Rectal smooth muscle tissue (tissue), 1 donor: ENCODE results near the gene CDH13.

Experiments
- H3K27ac ChIP-seq: one replicate; pipeline ENCODE4 v1.7.0; 2013; ENCODE audit warnings: low read depth, low read length, inconsistent platforms
- H3K27me3 ChIP-seq: one replicate; pipeline ENCODE4 v1.7.0; 2013; ENCODE audit warnings: low read length; ENCODE audit not compliant: control insufficient read depth, insufficient read depth
- H3K36me3 ChIP-seq: one replicate; pipeline ENCODE4 v1.7.0; 2013; ENCODE audit warnings: low read length; ENCODE audit not compliant: control insufficient read depth, insufficient read depth
- H3K4me1 ChIP-seq: one replicate; pipeline ENCODE4 v1.7.0; 2013; ENCODE audit warnings: low read length; ENCODE audit not compliant: control insufficient read depth, insufficient read depth
- H3K4me3 ChIP-seq: one replicate; pipeline ENCODE4 v1.7.0; 2013; ENCODE audit warnings: low read length
- H3K9ac ChIP-seq: one replicate; pipeline ENCODE4 v1.7.0; 2013; ENCODE audit warnings: low read length

CDH13 gene

DNA sequence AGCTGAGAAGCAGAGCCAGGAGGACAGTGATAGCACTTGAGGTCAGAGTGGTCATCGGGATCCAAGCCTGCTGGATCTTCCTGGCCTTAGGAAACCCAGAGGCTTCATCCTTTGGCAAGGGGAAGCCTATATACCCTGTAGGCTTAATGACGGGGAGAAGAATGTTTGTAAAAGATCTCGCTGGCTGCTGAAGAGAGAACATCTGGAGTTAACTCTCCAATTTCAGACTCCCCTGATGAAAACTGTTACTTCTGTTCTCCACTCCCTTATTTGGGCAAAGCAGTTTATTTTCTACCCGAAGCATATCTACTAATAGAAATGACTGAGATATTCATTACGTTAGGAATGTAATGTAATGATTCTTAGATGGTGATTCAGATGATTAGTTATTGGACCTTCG lies 487.0 kb downstream of the CDH13 start:
- Histone ChIP-seq H3K4me1 (no peaks in the 10 kb centered on the region), H3K36me3 (no peaks in the 10 kb centered on the region), H3K27ac (no peak overlapping the region), H3K27me3 (no peaks in the 10 kb centered on the region), H3K4me3 (no peak overlapping the region), H3K9ac (no peak overlapping the region)

DNA sequence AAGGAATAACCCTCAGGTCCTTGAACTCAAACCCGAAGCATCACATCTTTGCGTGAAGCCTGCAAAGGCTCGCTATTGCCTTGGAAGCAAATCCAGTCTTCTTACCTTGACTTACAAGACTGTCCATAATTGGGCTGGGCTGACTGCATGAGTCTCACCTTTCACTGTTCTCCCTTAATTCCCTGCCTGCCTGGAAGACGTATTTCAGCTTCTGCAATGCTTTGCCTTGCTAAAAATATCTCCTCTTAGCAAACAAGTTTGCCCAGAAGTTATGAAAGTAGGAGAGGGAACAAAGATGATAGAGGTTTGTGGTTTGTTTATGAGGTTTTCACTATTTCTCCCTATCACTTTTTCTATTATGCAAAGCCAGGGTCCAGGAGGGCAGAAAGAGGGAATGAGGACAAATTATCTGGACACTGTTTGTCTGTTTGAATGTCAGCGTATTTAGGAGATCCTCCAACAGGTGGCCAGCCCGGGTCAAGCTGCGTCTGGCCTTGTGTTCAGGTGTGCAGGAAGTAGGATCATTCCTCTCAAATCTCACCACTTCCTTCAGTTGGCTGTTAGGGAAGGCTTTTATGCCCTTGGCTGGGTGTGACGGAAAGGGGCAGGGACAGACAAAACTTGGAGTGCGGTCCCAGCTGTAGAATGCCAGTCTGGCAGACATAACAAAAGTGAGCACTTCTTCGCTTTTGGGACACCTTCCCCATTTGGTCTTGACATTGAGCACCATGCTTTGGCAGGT lies 488.9 kb downstream of the CDH13 start:
- H3K4me3 ChIP-seq = no peak overlapping the region
- H3K4me1 ChIP-seq = no peaks in the 10 kb centered on the region
- no peaks in the 10 kb centered on the region for H3K36me3 ChIP-seq
- no peak overlapping the region for H3K27ac ChIP-seq
- no peak overlapping the region for H3K9ac ChIP-seq
- H3K27me3 ChIP-seq = no peaks in the 10 kb centered on the region

DNA sequence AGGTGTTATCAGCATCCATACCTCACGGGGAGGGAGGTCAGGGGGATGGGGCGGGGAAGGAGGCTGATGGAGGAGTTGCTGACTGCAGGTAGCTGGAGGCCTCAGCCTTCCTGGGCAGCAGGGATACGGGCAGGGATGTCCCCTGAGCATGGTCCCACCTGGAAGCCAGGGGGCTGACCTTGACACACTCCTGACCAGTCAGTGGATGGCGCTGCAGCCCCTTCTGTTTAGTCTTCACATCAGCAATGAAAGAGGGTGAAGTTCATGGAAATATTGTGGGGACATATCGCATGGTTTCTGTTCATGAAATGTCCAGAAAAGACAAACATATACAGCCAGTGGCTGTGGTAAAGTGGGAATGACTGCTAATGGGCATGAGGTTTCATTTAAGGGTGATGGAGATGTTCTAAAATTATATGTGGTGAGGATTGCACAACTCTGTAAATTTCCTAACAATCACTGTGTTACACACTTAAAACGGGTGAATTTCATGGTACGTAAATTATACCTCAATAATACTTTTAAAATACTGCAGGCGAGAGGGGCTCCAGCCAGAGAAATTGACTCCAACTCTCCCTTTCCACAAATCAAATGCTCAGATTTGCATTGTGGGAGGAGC lies 489.6 kb downstream of the CDH13 start:
- no peaks in the 10 kb centered on the region for H3K36me3 ChIP-seq
- no peak overlapping the region for H3K9ac ChIP-seq
- no peaks in the 10 kb centered on the region for H3K4me1 ChIP-seq
- H3K4me3 ChIP-seq = no peak overlapping the region
- H3K27me3 ChIP-seq = no peaks in the 10 kb centered on the region
- H3K27ac ChIP-seq = no peak overlapping the region

DNA sequence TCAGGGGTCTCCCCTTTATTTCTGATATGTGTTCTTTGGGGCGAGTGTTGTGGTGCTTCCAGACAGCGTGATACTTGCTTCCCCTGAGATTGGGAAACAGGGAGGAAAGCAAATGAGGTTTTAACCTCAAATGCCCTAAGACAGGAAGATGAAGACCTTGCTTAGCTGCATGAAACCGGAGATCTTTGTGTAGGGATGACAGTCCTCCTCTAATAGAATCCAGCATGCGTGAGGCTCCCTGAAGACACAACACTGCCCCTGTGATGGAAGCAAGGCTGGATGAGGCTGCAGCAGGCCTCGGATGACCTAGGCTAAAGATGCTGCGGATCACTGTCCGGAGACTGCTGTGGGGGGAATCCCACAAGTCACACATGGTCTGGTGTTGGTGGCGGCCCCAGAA lies 491.0 kb downstream of the CDH13 start:
- H3K9ac ChIP-seq = no peak overlapping the region
- no peak overlapping the region for H3K27ac ChIP-seq
- no peaks in the 10 kb centered on the region for H3K27me3 ChIP-seq
- H3K4me3 ChIP-seq = no peak overlapping the region
- H3K36me3 ChIP-seq = no peaks in the 10 kb centered on the region
- no peaks in the 10 kb centered on the region for H3K4me1 ChIP-seq

DNA sequence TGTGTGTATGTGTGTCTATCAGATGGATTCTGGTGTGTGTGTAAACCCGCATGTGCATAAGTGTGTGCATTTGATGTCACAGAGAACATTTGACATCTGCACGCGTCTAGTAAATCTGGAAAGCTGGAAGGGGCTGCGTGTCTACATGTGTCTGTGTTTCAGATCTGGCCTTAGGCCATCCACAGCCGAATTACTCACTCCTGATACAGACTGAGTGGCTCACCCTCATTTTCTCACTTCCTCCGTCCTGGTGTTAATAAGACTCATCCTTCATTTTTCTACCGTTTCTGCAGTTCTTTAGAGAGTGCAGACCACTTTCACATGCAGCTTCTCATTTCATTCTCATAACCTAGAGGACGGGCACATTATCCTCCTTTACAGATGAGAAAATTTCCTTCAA lies 491.6 kb downstream of the CDH13 start:
- no peak overlapping the region for H3K4me3 ChIP-seq
- H3K27ac ChIP-seq = no peak overlapping the region
- H3K27me3 ChIP-seq = no peaks in the 10 kb centered on the region

DNA sequence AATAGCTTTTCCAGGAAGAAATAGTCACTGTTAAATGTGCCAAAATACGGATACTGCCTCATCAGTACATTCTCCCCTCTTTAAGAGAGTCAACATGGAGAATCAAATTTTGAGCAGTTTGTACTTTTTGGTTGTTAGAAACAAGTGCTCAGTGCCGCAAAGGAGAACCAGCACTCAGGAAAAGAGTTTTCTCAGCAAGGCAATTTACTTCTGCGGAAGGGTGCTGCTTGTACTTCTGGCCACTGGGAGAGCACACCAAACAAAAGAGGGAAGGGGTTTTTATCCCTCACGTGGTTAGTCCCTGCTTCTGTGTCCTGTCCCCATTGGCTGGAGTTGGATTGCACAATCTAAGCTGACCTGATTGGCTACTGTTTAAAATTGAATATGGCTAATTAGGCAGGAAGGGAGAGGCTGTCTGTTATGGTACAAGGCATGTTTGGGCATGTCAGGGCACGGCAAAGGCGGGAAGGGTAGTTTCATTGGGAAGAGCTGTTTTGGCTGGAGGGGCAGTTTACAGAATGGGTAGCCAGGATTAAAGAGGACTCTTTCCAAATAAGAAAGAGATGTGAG lies 499.3 kb downstream of the CDH13 start:
- Histone ChIP-seq H3K4me1 (no peaks in the 10 kb centered on the region), H3K27me3 (peaks cover 2% of the 10 kb centered on the region), H3K4me3 (no peak overlapping the region), H3K36me3 (no peaks in the 10 kb centered on the region), H3K9ac (no peak overlapping the region), H3K27ac (no peak overlapping the region)

More for the DNA sequence above, 491.6 kb downstream of the CDH13 start:
- Histone ChIP-seq H3K4me1 (no peaks in the 10 kb centered on the region), H3K9ac (no peak overlapping the region), H3K36me3 (no peaks in the 10 kb centered on the region)

DNA sequence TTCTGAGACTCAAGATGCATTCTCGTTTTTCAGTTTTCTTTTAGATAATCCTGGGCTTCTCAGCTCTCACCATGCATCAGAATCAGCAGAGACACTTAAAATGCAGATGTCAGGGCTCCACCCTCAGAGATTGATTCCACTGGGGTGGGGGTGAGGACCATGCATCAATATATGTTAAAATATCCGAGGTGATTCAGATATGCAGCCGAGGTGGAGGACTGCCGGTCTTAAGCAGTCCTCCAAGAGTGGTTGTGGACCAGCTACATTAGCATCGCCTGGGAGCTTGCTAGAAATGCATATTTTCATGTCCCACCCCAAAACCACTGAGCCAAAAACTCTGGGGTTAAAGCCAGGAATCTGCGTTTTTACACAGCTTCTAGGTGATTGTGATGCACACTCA lies 501.3 kb downstream of the CDH13 start:
- H3K27ac ChIP-seq = no peak overlapping the region
- H3K4me1 ChIP-seq = no peaks in the 10 kb centered on the region
- no peak overlapping the region for H3K4me3 ChIP-seq
- no peak overlapping the region for H3K9ac ChIP-seq
- H3K36me3 ChIP-seq = no peaks in the 10 kb centered on the region
- H3K27me3 ChIP-seq = peaks cover 2% of the 10 kb centered on the region

DNA sequence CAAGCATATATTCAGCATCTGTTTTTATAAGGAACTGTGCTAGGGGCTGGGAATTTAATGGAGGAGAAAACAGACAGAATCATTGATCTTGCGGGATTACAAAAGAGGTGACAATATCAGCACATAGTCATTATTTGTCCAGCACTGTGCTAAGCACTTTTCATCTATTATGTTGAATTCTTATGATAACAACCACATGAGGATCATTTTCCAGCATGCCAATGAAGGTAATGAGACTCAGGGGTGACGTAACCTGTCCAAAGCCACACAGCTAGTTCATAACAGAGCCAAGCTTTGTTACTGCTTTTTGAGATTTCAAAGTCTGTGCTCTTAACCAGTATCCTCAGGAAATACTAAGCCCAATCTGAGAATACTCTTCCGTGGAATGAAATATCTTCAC lies 503.3 kb downstream of the CDH13 start:
- peaks cover 2% of the 10 kb centered on the region for H3K27me3 ChIP-seq
- no peak overlapping the region for H3K9ac ChIP-seq
- no peak overlapping the region for H3K27ac ChIP-seq

DNA sequence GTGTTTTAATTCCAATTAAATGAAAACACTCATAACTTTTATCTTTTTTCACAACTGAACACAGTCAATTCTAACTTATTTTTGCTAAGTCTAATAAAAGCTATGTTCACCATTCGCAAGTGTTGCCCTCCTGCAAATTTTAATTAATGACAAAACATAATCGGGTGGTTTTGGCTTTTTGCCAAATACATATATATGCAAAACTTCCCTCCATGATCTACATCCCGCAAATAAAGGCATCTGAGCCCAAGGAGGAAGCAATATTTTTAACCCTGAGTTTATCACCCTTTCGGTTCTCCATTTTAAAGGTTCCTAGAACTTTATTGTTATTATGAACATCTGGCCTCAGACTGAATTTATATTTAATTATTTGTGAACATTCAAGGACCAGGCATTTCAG lies 507.9 kb downstream of the CDH13 start:
- no peaks in the 10 kb centered on the region for H3K36me3 ChIP-seq
- H3K27ac ChIP-seq = no peak overlapping the region

More for the DNA sequence above, 503.3 kb downstream of the CDH13 start:
- Histone ChIP-seq H3K4me1 (no peaks in the 10 kb centered on the region), H3K36me3 (no peaks in the 10 kb centered on the region), H3K4me3 (no peak overlapping the region)

DNA sequence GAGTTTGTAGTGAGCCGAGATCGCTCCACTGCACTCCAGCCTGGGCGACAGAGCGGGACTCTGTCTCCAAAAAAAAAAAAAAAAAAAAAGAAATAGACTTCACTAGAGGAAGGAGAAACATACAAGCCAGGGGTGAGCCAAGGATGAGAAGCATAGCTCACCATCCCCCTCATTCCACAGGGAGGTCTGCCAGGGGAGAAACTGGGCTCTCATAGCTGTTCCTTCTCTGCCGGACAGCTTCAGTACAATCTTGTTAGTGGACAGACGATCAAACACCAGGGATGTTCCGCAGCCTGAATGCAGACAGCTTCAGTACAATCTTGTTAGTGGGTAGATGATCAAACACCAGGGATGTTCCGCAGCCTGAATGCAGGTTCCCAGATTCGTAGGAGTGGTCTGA lies 509.6 kb downstream of the CDH13 start:
- Histone ChIP-seq H3K4me1 (no peaks in the 10 kb centered on the region), H3K4me3 (no peak overlapping the region), H3K9ac (no peak overlapping the region), H3K36me3 (no peaks in the 10 kb centered on the region), H3K27me3 (no peaks in the 10 kb centered on the region), H3K27ac (no peak overlapping the region)

More for the DNA sequence above, 507.9 kb downstream of the CDH13 start:
- Histone ChIP-seq H3K27me3 (no peaks in the 10 kb centered on the region), H3K4me1 (no peaks in the 10 kb centered on the region), H3K4me3 (no peak overlapping the region), H3K9ac (no peak overlapping the region)

DNA sequence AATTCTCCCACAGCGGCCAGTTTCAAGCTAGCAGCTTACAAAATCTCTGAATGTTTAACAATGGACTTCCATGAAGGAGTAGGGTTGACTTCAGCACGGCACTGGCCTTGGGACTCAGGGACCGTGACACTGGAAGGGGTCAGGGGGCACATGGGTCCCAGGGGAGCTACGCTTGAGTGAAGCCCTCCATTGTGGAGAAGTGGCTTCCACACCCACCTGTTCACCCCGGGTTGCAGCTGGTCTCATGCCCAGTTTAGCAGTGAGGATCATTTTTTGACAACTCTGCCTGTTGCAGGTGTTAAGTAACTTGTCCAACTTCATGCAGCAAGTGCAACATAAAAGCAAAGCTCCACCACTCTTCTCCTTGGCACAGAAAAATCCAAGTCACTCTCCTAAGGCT lies 510.2 kb downstream of the CDH13 start:
- no peak overlapping the region for H3K27ac ChIP-seq
- no peak overlapping the region for H3K9ac ChIP-seq
- H3K4me3 ChIP-seq = peak overlapping the region; percentile 47
- H3K27me3 ChIP-seq = no peaks in the 10 kb centered on the region
- H3K4me1 ChIP-seq = no peaks in the 10 kb centered on the region
- H3K36me3 ChIP-seq = no peaks in the 10 kb centered on the region

DNA sequence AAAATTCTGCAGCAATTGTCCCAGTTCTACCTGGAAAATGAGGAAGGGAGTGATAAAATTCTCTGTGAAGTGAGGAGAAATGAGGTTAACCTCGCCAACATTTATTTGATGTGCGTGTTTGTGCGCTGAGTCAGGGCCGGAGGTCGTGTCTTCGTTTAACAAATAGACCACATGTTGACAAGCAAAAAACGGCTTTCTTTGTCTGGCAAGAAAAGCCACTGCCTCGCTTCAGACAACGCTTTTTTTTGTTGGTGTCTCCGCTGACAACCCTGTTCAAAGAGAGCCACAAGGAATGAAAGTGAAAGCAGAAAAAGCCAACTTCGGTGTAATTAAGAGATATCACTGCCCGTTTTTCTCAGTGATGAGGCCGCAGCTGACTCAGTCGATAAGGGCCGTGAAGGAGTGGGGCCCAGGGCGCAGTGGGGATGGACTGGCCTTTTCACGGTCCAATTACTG lies 510.6 kb downstream of the CDH13 start:
- Histone ChIP-seq H3K9ac (no peak overlapping the region), H3K27me3 (no peaks in the 10 kb centered on the region), H3K4me3 (peak overlapping the region; percentile 47), H3K27ac (peak overlapping the region; percentile 0), H3K36me3 (no peaks in the 10 kb centered on the region), H3K4me1 (no peaks in the 10 kb centered on the region)

DNA sequence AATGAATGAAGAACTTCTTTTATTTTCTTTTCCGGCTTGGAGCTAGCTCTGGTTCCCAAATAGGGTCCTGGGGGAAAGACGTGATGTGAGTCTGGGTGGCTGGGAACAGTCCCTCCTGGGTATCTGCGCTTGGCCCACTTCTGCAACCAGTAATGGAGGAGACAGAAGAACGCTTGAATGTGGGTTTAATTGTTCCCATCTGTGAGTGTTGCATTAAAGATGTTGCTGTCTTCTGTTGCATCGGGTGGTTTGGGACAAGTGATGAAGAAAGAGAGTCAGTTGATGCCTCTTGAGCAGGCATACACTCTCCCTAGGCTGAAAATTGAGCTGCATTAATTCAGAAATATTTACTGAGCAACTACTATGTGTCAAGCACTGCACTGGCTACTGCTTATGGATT lies 511.1 kb downstream of the CDH13 start:
- Histone ChIP-seq H3K27ac (no peak overlapping the region), H3K4me1 (no peaks in the 10 kb centered on the region), H3K4me3 (no peak overlapping the region), H3K36me3 (no peaks in the 10 kb centered on the region), H3K27me3 (no peaks in the 10 kb centered on the region), H3K9ac (no peak overlapping the region)
